Measurements from ENCODE around the gene LTO1. TPM values are rescaled to one million over a fixed set of nuclear protein-coding genes. Genes with fewer than 3 reads are reported as not detected.

Gene LTO1
- total RNA-seq, 1 experiment from 2014 or later = 25.3 TPM

DNA sequence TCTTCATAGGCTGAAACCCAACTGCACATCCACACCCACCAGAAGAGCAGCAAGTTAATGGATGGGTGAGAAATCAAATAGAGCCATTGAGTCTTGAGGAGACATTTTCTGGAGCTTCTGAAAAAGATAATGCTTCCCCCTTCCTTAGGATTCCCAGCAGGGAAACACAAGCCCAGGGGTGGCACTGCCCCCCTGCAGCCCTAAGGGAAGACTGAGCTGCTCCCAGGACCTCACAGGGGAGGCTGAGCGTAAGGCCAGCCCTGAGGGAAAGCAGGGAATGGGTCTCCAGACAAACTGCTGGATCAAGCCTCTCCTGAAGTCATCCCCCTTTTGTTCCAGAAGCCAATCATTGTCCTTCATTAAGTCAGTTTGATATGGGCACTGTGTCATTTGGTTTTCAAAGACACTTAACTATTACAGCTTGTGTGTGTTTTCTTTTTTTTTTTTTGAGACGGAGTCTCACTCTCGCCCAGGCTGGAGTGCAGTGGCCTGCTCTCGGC lies 15.1 kb downstream of the LTO1 start:
- H3K4me1 Mint-ChIP-seq = peaks cover 40 to 44% of the 10 kb centered on the region in 2 experiments
- no peak overlapping the region for H2AK5ac ChIP-seq (ENCODE audit: insufficient read length, low read length)
- H4K5ac ChIP-seq (ENCODE audit: insufficient read length, low read depth, low read length) = no peak overlapping the region
- H2BK5ac ChIP-seq (ENCODE audit: insufficient read length, low read length) = no peak overlapping the region
- H2BK15ac ChIP-seq (ENCODE audit: low read depth, low read length) = no peak overlapping the region
- WGBS (ENCODE audit: extremely low coverage, insufficient read length, low lambda C conversion rate) = no CpG with 5 or more reads among the region's 4 CpGs
- H3K27me3 ChIP-seq (ENCODE audit: insufficient read depth, low read length) = no peaks in the 10 kb centered on the region
- no peak overlapping the region for H2BK20ac ChIP-seq (ENCODE audit: low read depth, low read length, poor library complexity, severe bottlenecking)
- DNase-seq = no peak
- no peak overlapping the region for H3K18ac ChIP-seq (ENCODE audit: insufficient read length, low read depth, low read length)
- H4K20me1 ChIP-seq (ENCODE audit: control insufficient read depth, insufficient read depth, insufficient read length) = no peaks in the 10 kb centered on the region
- no peak overlapping the region for H3K4me3 Mint-ChIP-seq
- H3K36me3 Mint-ChIP-seq (ENCODE audit: insufficient read depth in 1 of 3, low read depth in 3 of 3) = peaks cover 10 to 17% (median 16%) of the 10 kb centered on the region in 3 experiments; a peak in 6 of 7 replicates
- no peaks in the 10 kb centered on the region for H3K27me3 Mint-ChIP-seq (ENCODE audit: low read depth)
- no peak overlapping the region for H3K14ac ChIP-seq (ENCODE audit: insufficient read depth, low read length)
- H3K27ac ChIP-seq (ENCODE audit: insufficient read length, low read depth, low read length) = no peak overlapping the region
- no peak overlapping the region for H2BK12ac ChIP-seq (ENCODE audit: insufficient read length, low read depth, low read length)
- H3K4me1 ChIP-seq (ENCODE audit: insufficient read depth, low read length) = no peaks in the 10 kb centered on the region
- no peaks in the 10 kb centered on the region for H3K79me1 ChIP-seq (ENCODE audit: insufficient read depth, low read depth, low read length, poor library complexity, severe bottlenecking)
- no peaks in the 10 kb centered on the region for H3K79me2 ChIP-seq (ENCODE audit: insufficient read depth, low read length)
- no peak overlapping the region for H3K56ac ChIP-seq (ENCODE audit: insufficient read length, low read depth, low read length)
- no peaks in the 10 kb centered on the region for H3K23me2 ChIP-seq (ENCODE audit: insufficient read length, low read depth, low read length, poor library complexity, severe bottlenecking)
- no peak overlapping the region for H4K8ac ChIP-seq (replicated peaks; ENCODE audit: insufficient read length, low read depth, low read length)
- no peaks in the 10 kb centered on the region for H3K9me3 Mint-ChIP-seq
- H3K4me2 ChIP-seq (ENCODE audit: insufficient read depth, insufficient read length, low read length) = no peak overlapping the region
- H3K9me3 ChIP-seq (ENCODE audit: control insufficient read depth, low read depth, low read length) = no peaks in the 10 kb centered on the region
- H3K9ac ChIP-seq (ENCODE audit: extremely low read depth, insufficient read length, low read length) = no peak overlapping the region
- TF ChIP-seq, protein P1, sequence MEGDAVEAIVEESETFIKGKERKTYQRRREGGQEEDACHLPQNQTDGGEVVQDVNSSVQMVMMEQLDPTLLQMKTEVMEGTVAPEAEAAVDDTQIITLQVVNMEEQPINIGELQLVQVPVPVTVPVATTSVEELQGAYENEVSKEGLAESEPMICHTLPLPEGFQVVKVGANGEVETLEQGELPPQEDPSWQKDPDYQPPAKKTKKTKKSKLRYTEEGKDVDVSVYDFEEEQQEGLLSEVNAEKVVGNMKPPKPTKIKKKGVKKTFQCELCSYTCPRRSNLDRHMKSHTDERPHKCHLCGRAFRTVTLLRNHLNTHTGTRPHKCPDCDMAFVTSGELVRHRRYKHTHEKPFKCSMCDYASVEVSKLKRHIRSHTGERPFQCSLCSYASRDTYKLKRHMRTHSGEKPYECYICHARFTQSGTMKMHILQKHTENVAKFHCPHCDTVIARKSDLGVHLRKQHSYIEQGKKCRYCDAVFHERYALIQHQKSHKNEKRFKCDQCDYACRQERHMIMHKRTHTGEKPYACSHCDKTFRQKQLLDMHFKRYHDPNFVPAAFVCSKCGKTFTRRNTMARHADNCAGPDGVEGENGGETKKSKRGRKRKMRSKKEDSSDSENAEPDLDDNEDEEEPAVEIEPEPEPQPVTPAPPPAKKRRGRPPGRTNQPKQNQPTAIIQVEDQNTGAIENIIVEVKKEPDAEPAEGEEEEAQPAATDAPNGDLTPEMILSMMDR (conservative IDR thresholded peaks at IDR 0.05) = no peak
- no peak overlapping the region for H3T11ph ChIP-seq (ENCODE audit: low read length)
- H2BK120ac ChIP-seq (ENCODE audit: low read depth, low read length, poor library complexity, severe bottlenecking) = no peak overlapping the region
- H3K27ac Mint-ChIP-seq = peak overlapping the region in 1 of 3 experiments; percentile 66; a peak in 1 of 7 replicates
- H4K91ac ChIP-seq (ENCODE audit: insufficient read length, low read depth, low read length) = no peak overlapping the region
- no peak overlapping the region for H2AFZ ChIP-seq (ENCODE audit: low read length)
- H3K23ac ChIP-seq (ENCODE audit: insufficient read length, low read depth, low read length) = no peak overlapping the region
- no peak overlapping the region for H3K4ac ChIP-seq (ENCODE audit: low read depth, low read length)
